ENCODE results near the gene NDUFB6. TPM values are rescaled to one million over a fixed set of nuclear protein-coding genes. Genes with fewer than 3 reads are reported as not detected.

Gene NDUFB6
- total and polyA plus RNA-seq, 2 experiments from 2014 or later, result 73.7 to 122 TPM

DNA sequence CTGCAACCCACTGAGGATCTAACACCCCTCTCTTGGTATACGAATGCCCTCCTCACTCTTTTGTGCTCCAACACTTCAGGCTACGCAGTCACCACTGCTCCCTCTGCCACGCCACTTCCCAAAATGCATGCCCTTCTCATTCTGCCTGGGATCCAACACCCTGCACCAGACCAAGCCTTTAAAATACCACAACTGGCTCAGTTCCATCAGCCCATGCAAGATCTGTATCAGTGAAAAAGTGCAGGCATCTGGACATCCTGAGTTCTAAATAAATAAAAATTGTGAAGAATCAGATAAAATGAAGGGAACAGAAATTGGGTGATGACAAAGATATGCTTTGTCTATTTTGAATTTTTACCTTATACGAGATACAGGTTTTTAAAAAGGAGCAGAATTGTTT is 2.7 kb downstream of the NDUFB6 start:
- peaks cover 18% of the 10 kb centered on the region for H3K4me1 ChIP-seq (ENCODE audit: insufficient read depth)
- H4K20me1 ChIP-seq (ENCODE audit: insufficient read depth, poor library complexity, severe bottlenecking), result peaks cover 5% of the 10 kb centered on the region
- no peak for DNase-seq (ENCODE audit: low spot score)
- no peaks in the 10 kb centered on the region for H3K9me2 ChIP-seq (replicated peaks; ENCODE audit: insufficient read depth)
- H2AFZ ChIP-seq, result no peak overlapping the region
- peaks cover 44% of the 10 kb centered on the region for H3K79me2 ChIP-seq
- H3K27ac ChIP-seq, result no peak overlapping the region
- TF ChIP-seq, protein P1, sequence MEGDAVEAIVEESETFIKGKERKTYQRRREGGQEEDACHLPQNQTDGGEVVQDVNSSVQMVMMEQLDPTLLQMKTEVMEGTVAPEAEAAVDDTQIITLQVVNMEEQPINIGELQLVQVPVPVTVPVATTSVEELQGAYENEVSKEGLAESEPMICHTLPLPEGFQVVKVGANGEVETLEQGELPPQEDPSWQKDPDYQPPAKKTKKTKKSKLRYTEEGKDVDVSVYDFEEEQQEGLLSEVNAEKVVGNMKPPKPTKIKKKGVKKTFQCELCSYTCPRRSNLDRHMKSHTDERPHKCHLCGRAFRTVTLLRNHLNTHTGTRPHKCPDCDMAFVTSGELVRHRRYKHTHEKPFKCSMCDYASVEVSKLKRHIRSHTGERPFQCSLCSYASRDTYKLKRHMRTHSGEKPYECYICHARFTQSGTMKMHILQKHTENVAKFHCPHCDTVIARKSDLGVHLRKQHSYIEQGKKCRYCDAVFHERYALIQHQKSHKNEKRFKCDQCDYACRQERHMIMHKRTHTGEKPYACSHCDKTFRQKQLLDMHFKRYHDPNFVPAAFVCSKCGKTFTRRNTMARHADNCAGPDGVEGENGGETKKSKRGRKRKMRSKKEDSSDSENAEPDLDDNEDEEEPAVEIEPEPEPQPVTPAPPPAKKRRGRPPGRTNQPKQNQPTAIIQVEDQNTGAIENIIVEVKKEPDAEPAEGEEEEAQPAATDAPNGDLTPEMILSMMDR (IDR thresholded peaks at IDR 0.05; ENCODE audit: poor library complexity), result no peak
- TF ChIP-seq EZH2phosphoT487 (IDR thresholded peaks at IDR 0.05; ENCODE audit: low read depth, severe bottlenecking, unreplicated experiment), result no peak
- TF ChIP-seq EZH2 (IDR thresholded peaks at IDR 0.05; ENCODE audit: borderline replicate concordance), result no peak
- H3K4me2 ChIP-seq, result no peak overlapping the region
- H3K9me3 ChIP-seq (ENCODE audit: low read depth), result no peaks in the 10 kb centered on the region
- 97% methylated on average over 4 of the region's 4 CpGs for WGBS (ENCODE audit: low lambda C conversion rate, missing lambda C conversion rate)
- no peaks in the 10 kb centered on the region for H3K27me3 ChIP-seq
- H3K4me3 ChIP-seq, result no peak overlapping the region
- H3K36me3 ChIP-seq (replicated peaks; ENCODE audit: insufficient read depth, low read depth), result no peaks in the 10 kb centered on the region

DNA sequence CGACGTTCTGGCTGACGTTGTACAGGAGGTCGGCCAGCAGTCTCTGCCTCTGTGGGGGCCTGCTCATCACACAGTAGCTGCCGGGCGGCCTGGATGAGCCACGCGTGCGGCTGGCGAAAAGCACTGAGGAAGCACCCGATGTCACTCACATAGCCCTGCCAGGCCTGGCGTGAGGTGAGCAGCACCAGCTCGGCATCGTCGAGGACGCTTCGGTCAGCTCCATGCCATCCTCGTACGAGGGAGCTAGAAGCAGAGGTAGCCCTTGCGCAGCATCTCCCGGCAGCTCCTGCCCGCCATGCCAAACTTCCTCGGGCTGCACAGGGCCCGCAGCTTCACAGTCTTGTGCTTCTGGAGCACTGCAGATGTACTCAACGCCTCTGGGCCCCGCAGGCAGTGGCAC is 6.2 kb downstream of the NDUFB6 start:
- Histone ChIP-seq H3K36me3 (replicated peaks; ENCODE audit: insufficient read depth, low read depth) (no peaks in the 10 kb centered on the region), H3K9me3 (ENCODE audit: low read depth) (no peaks in the 10 kb centered on the region), H3K79me2 (peaks cover 58% of the 10 kb centered on the region)

DNA sequence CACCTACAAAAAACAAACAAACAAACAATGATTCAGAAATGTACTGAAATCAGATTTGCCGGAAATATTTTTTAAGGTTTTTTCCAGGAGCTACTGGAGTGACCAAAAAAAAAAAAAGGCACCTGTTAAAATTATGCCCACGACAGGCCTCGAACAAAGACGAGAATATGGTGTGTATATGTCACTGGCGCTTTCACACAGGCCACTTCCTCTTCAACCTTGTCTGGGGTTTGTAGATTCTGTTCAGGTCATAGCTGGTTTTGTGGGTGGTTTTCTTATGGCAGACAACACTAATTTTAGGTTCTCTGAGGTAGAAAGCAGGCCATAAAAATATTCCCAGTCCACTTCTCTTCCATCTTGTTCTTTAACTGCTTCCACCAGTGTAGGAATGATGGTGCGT is 7.0 kb downstream of the NDUFB6 start:
- H4K20me1 ChIP-seq (ENCODE audit: insufficient read depth, poor library complexity, severe bottlenecking), result no peaks in the 10 kb centered on the region
- H3K27ac ChIP-seq, result no peak overlapping the region
- no peaks in the 10 kb centered on the region for H3K36me3 ChIP-seq (replicated peaks; ENCODE audit: insufficient read depth, low read depth)
- no peak for TF ChIP-seq EZH2 (IDR thresholded peaks at IDR 0.05; ENCODE audit: borderline replicate concordance)
- no peak for TF ChIP-seq EZH2phosphoT487 (IDR thresholded peaks at IDR 0.05; ENCODE audit: low read depth, severe bottlenecking, unreplicated experiment)
- TF ChIP-seq, protein P1 (IDR thresholded peaks at IDR 0.05; ENCODE audit: poor library complexity), result no peak
- H3K27me3 ChIP-seq, result no peaks in the 10 kb centered on the region
- WGBS (ENCODE audit: low lambda C conversion rate, missing lambda C conversion rate), result 97% methylated on average over 6 of the region's 6 CpGs
- no peak overlapping the region for H3K4me2 ChIP-seq
- no peaks in the 10 kb centered on the region for H3K9me3 ChIP-seq (ENCODE audit: low read depth)
- peaks cover 53% of the 10 kb centered on the region for H3K79me2 ChIP-seq
- H2AFZ ChIP-seq, result no peak overlapping the region
- H3K4me3 ChIP-seq, result no peak overlapping the region
- no peaks in the 10 kb centered on the region for H3K9me2 ChIP-seq (replicated peaks; ENCODE audit: insufficient read depth)
- no peak for DNase-seq (ENCODE audit: low spot score)
- peaks cover 2% of the 10 kb centered on the region for H3K4me1 ChIP-seq (ENCODE audit: insufficient read depth)

More for the DNA sequence above, 6.2 kb downstream of the NDUFB6 start:
- no peak for DNase-seq (ENCODE audit: low spot score)
- no peaks in the 10 kb centered on the region for H3K9me2 ChIP-seq (replicated peaks; ENCODE audit: insufficient read depth)
- peaks cover 3% of the 10 kb centered on the region for H4K20me1 ChIP-seq (ENCODE audit: insufficient read depth, poor library complexity, severe bottlenecking)
- H3K4me2 ChIP-seq, result no peak overlapping the region
- no peak overlapping the region for H2AFZ ChIP-seq
- WGBS (ENCODE audit: low lambda C conversion rate, missing lambda C conversion rate), result 97% methylated on average over 26 of the region's 26 CpGs
- no peak for TF ChIP-seq EZH2phosphoT487 (IDR thresholded peaks at IDR 0.05; ENCODE audit: low read depth, severe bottlenecking, unreplicated experiment)
- TF ChIP-seq EZH2 (IDR thresholded peaks at IDR 0.05; ENCODE audit: borderline replicate concordance), result no peak
- TF ChIP-seq, protein P1 (IDR thresholded peaks at IDR 0.05; ENCODE audit: poor library complexity), result no peak
- no peak overlapping the region for H3K4me3 ChIP-seq
- peaks cover 10% of the 10 kb centered on the region for H3K4me1 ChIP-seq (ENCODE audit: insufficient read depth)
- no peak overlapping the region for H3K27ac ChIP-seq
- H3K27me3 ChIP-seq, result no peaks in the 10 kb centered on the region

All from hepatocyte (in vitro differentiated cells).